ENCODE data around the gene DAAM1.

The DAAM1 gene

GRCh38 chr14:59406454-59407245 lies 218.2 kb downstream of the DAAM1 start:
- ATAC-seq (ENCODE audit: insufficient read depth, low read depth) (no peak), DNase-seq (no peak)
- H3K4me1 ChIP-seq (ENCODE audit: insufficient read depth, low read length) = no peaks in the 10 kb centered on the region
- no peak overlapping the region for H2AFZ ChIP-seq (ENCODE audit: low read depth, low read length)
- no peaks in the 10 kb centered on the region for H3K79me2 ChIP-seq (ENCODE audit: insufficient read depth, low read length)
- H4K20me1 ChIP-seq (ENCODE audit: insufficient read depth, low read length) = no peaks in the 10 kb centered on the region
- no peak overlapping the region for H3K4me2 ChIP-seq (ENCODE audit: insufficient read depth, low read length)
- no peaks in the 10 kb centered on the region for H3K27me3 ChIP-seq (ENCODE audit: insufficient read depth, low read length, poor library complexity)
- no peak overlapping the region for H3K9ac ChIP-seq (ENCODE audit: low read depth, low read length)
- H3K4me3 ChIP-seq (ENCODE audit: low read depth in 1 of 2, low read length in 2 of 2) = no peak overlapping the region
- no peak overlapping the region for H3K27ac ChIP-seq (ENCODE audit: low read length)
- no peak for TF ChIP-seq EZH2 (IDR thresholded peaks at IDR 0.05; ENCODE audit: borderline replicate concordance, low read depth, low read length, severe bottlenecking)
- no peak for TF ChIP-seq CTCF (IDR thresholded peaks at IDR 0.05; ENCODE audit: borderline replicate concordance, extremely low read depth, low read length, poor library complexity, severe bottlenecking)
- H3K9me3 ChIP-seq (ENCODE audit: insufficient read depth, low read length, severe bottlenecking) = peaks cover 5% of the 10 kb centered on the region
- H3K36me3 ChIP-seq (ENCODE audit: insufficient read depth, low read length) = no peaks in the 10 kb centered on the region

- Histone ChIP-seq H3K4me1 (ENCODE audit: insufficient read depth, low read length) (no peaks in the 10 kb centered on the region), H3K4me3 (ENCODE audit: low read depth in 1 of 2, low read length in 2 of 2) (no peak overlapping the region), H3K79me2 (ENCODE audit: insufficient read depth, low read length) (no peaks in the 10 kb centered on the region), H2AFZ (ENCODE audit: low read depth, low read length) (no peak overlapping the region), H3K36me3 (ENCODE audit: insufficient read depth, low read length) (no peaks in the 10 kb centered on the region), H3K9ac (ENCODE audit: low read depth, low read length) (no peak overlapping the region), H3K27me3 (ENCODE audit: insufficient read depth, low read length, poor library complexity) (no peaks in the 10 kb centered on the region), H3K4me2 (ENCODE audit: insufficient read depth, low read length) (no peak overlapping the region), H3K9me3 (ENCODE audit: insufficient read depth, low read length, severe bottlenecking) (peaks cover 5% of the 10 kb centered on the region), H4K20me1 (ENCODE audit: insufficient read depth, low read length) (no peaks in the 10 kb centered on the region), H3K27ac (ENCODE audit: low read length) (no peak overlapping the region)
- no peak for TF ChIP-seq CTCF (IDR thresholded peaks at IDR 0.05; ENCODE audit: borderline replicate concordance, extremely low read depth, low read length, poor library complexity, severe bottlenecking)
- no peak for TF ChIP-seq EZH2 (IDR thresholded peaks at IDR 0.05; ENCODE audit: borderline replicate concordance, low read depth, low read length, severe bottlenecking)
- DNase-seq (no peak), ATAC-seq (ENCODE audit: insufficient read depth, low read depth) (no peak)
These were observed 219.0 kb downstream of the DAAM1 start for GRCh38 chr14:59407246-59408010.

GRCh38 chr14:59415836-59416602 lies 227.6 kb downstream of the DAAM1 start:
- ATAC-seq (ENCODE audit: insufficient read depth, low read depth) (no peak), DNase-seq (no peak)
- TF ChIP-seq EZH2 (IDR thresholded peaks at IDR 0.05; ENCODE audit: borderline replicate concordance, low read depth, low read length, severe bottlenecking) = no peak
- no peak for TF ChIP-seq CTCF (IDR thresholded peaks at IDR 0.05; ENCODE audit: borderline replicate concordance, extremely low read depth, low read length, poor library complexity, severe bottlenecking)
- no peaks in the 10 kb centered on the region for H3K79me2 ChIP-seq (ENCODE audit: insufficient read depth, low read length)
- no peaks in the 10 kb centered on the region for H4K20me1 ChIP-seq (ENCODE audit: insufficient read depth, low read length)
- H3K27me3 ChIP-seq (ENCODE audit: insufficient read depth, low read length, poor library complexity) = no peaks in the 10 kb centered on the region
- H3K9me3 ChIP-seq (ENCODE audit: insufficient read depth, low read length, severe bottlenecking) = no peaks in the 10 kb centered on the region
- H3K4me2 ChIP-seq (ENCODE audit: insufficient read depth, low read length) = no peak overlapping the region
- H3K4me3 ChIP-seq (ENCODE audit: low read depth in 1 of 2, low read length in 2 of 2) = no peak overlapping the region
- no peak overlapping the region for H3K9ac ChIP-seq (ENCODE audit: low read depth, low read length)
- H3K27ac ChIP-seq (ENCODE audit: low read length) = no peak overlapping the region
- no peaks in the 10 kb centered on the region for H3K36me3 ChIP-seq (ENCODE audit: insufficient read depth, low read length)
- H3K4me1 ChIP-seq (ENCODE audit: insufficient read depth, low read length) = no peaks in the 10 kb centered on the region
- H2AFZ ChIP-seq (ENCODE audit: low read depth, low read length) = no peak overlapping the region
